Uterus (tissue), 2 donors: ENCODE measurements around the gene IMPG1.

Experiments used
- CTCF ChIP-seq, 4 experiments: fragments of 200-600 bp in 2 of 4; fragments of 450-650 bp in 2 of 4; sonication (generic) in 2 of 4; IDR thresholded peaks; one replicate each; pipeline ENCODE4 v1.5.1; 2016 to 2019; ENCODE audit warnings: antibody characterized with exemption in 4 of 4, mild to moderate bottlenecking in 2 of 4, moderate library complexity in 1 of 4
- POLR2A ChIP-seq, 2 donors: fragments of 450-650 bp; IDR thresholded peaks; one replicate each; pipeline ENCODE4 v1.6.1; 2016; ENCODE audit warnings: antibody characterized with exemption in 2 of 2, mild to moderate bottlenecking in 1 of 2, moderate library complexity in 1 of 2

- TF ChIP-seq CTCF (IDR thresholded peaks at IDR 0.05) = no peak
- no peak for TF ChIP-seq POLR2A (IDR thresholded peaks at IDR 0.05)
Observed at GRCh38 chr6:76035713-76036112, 36.7 kb downstream of the IMPG1 start.
